ENCODE measurements around the gene UBR3. TPM values are rescaled to one million over a fixed set of nuclear protein-coding genes. Genes with fewer than 3 reads are reported as not detected.
"Not testable (repeated sequence)": the region's sequence is repeated elsewhere in the genome, so short reads cannot be mapped to it uniquely, and the experiment has no call there.

Gene UBR3
- total RNA-seq, 4 donors from 2014 or later = 101 to 192 (median 114) TPM

DNA sequence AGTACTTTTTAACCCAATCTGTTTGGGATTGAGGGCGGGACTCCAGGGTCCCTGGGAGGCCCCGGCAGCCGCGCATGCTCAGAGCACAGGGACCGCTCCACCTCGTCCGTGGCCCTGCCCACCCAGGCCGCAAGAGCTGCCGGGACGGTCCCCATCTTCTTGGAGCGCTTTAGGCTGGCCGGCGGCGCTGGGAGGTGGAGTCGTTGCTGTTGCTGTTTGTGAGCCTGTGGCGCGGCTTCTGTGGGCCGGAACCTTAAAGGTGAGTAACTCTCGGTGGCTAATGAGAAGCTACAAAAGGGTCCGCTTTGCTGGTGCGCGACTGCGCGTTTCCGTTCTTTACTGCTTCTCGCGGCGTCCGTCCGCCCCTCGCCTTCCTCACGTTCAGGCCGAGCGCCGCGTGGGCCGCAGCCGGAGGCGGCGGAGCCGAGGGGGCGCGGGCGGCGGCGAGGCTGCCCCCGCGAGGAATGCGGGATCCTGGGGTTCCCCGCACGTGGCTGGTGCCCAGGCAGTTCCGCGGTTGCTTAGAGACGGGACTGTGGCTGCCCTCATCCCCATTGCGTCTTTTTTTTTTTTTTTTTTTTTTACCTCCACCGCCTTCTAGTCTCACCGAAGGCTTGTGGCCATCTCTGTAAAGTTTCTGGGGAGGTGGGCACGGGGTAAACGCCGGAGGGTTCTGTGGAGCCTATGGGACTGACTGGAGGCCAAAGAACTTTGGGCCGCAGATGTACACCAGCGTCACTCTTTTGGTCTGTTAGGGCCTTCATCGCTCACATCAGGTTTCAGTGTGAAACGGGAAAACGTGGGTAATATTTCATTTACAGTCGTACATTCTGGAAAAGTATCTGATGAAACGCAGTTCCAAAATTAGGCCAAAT is 28.3 kb upstream of the UBR3 start, which contains the start of gene SSB:
Gene SSB, plus strand, starts transcription at position 154 of the 875 bp plus-strand sequence. CDS start 2,090 bp downstream, outside the sequence.
- Histone ChIP-seq H3K27ac (peak within 1 kb of the TSS; percentile 47 to 81 (median 80)), H3K9me3 (no peaks in the 10 kb centered on the region), H3K4me3 (replicated peaks in 1 of 3) (peak within 1 kb of the TSS; percentile 19 to 54 (median 49)), H3K36me3 (peaks cover 0 to 7% of the 10 kb centered on the region in 2 donors), H3K4me1 (no peaks in the 10 kb centered on the region), H3K27me3 (no peaks in the 10 kb centered on the region)
- intact Hi-C loops (cut with DNase I) = loop anchor here (10.0 kb wide), 1 partner anchor 104 kb away; the partner anchor contains the start of genes CFAP210 and PHOSPHO2
- DNase-seq = peak; percentile 94 to 95
- TF ChIP-seq POLR2A (IDR thresholded peaks at IDR 0.05) (peak; percentile 24 to 92), CTCF (IDR thresholded peaks at IDR 0.05) (peak in 1 of 6 experiments; percentile 14)
- WGBS, 2 donors = 0 to 1% methylated on average over 19 to 56 of the region's 67 CpGs

DNA sequence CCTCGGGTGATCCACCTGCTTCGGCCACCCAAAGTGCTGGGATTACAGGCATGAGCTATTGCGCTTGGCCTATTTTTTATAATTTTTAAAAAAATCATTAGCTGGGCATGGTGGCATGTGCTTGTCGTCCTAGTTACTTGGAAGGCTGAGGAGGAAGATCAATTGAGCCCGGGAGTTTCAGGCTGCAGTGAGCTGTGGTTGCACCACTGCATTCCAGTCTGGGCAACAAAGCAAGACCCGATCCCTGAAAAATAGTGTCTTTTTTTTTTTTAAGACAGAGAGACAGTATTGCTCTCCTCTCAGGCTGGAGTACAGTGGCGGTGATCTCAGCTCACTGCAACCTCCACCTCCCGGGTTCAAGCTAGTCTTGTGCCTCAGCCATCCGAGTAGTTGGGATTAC is 23.8 kb upstream of the UBR3 start:
- 93 to 97% methylated on average over 8 to 9 of the region's 9 CpGs for WGBS, 2 donors
- peaks cover 20 to 28% of the 10 kb centered on the region in 2 donors for H3K36me3 ChIP-seq
- no peaks in the 10 kb centered on the region for H3K27me3 ChIP-seq
- H3K9me3 ChIP-seq = no peaks in the 10 kb centered on the region
- H3K4me1 ChIP-seq = no peaks in the 10 kb centered on the region
- no peak for DNase-seq
- H3K4me3 ChIP-seq (replicated peaks in 1 of 3) = no peak overlapping the region
- H3K27ac ChIP-seq = no peak overlapping the region
- intact Hi-C loops (cut with DNase I) = no loop called here
- TF ChIP-seq POLR2A (IDR thresholded peaks at IDR 0.05) (no peak), CTCF (IDR thresholded peaks at IDR 0.05) (no peak)

DNA sequence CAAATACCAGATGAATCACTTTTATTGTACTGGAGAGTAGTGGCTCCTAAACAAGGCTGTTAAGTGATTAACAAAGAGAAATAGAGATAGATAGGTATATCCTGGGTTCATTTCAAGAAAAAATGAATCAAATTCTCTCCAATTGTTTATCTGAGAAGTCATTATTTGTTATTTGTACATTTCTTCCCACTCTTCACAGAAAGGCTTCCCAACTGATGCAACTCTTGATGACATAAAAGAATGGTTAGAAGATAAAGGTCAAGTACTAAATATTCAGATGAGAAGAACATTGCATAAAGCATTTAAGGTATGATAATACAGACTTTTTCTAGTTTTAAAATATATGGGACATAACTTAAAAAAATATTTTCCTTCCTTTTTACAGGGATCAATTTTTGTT is 20.7 kb upstream of the UBR3 start:
- DNase-seq = no peak
- Histone ChIP-seq H3K9me3 (no peaks in the 10 kb centered on the region), H3K27me3 (no peaks in the 10 kb centered on the region), H3K4me1 (no peaks in the 10 kb centered on the region), H3K4me3 (replicated peaks in 1 of 3) (no peak overlapping the region), H3K36me3 (peaks cover 48 to 49% of the 10 kb centered on the region in 2 donors), H3K27ac (no peak overlapping the region)
- TF ChIP-seq CTCF (IDR thresholded peaks at IDR 0.05) = no peak
- no peak for TF ChIP-seq POLR2A (IDR thresholded peaks at IDR 0.05)
- intact Hi-C loops (cut with DNase I) = no loop called here

DNA sequence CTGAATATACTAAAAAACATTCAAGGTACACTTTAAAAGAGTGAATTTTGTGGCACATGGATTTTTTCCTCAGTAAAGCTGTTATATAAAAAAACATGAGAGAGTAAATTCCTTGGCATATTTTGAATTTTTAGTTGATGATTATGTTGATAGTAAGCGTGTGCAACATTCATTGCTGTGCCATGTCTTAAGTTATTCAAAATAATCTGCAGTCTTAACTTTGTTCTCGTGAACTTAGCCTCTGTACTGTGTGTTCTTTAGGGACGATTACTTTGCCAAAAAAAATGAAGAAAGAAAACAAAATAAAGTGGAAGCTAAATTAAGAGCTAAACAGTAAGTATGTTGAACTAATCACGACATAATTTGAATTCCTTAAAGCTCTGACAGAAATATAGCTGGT is 19.0 kb upstream of the UBR3 start:
- no peak for DNase-seq
- TF ChIP-seq CTCF (IDR thresholded peaks at IDR 0.05) (no peak), POLR2A (IDR thresholded peaks at IDR 0.05) (no peak)
- Histone ChIP-seq H3K4me1 (no peaks in the 10 kb centered on the region), H3K4me3 (replicated peaks in 1 of 3) (no peak overlapping the region), H3K36me3 (peaks cover 55 to 65% of the 10 kb centered on the region in 2 donors), H3K27me3 (no peaks in the 10 kb centered on the region), H3K9me3 (no peaks in the 10 kb centered on the region), H3K27ac (no peak overlapping the region)
- WGBS, 2 donors = 69 to 83% methylated on average over 4 of the region's 4 CpGs
- intact Hi-C loops (cut with DNase I) = no loop called here

- TF ChIP-seq POLR2A (IDR thresholded peaks at IDR 0.05) (no peak), CTCF (IDR thresholded peaks at IDR 0.05) (no peak)
- intact Hi-C loops (cut with DNase I) = no loop called here
- Histone ChIP-seq H3K4me3 (replicated peaks in 1 of 3) (no peak overlapping the region), H3K4me1 (no peaks in the 10 kb centered on the region), H3K27me3 (no peaks in the 10 kb centered on the region), H3K9me3 (no peaks in the 10 kb centered on the region), H3K36me3 (peaks cover 21 to 34% of the 10 kb centered on the region in 2 donors), H3K27ac (no peak overlapping the region)
- WGBS, 2 donors = 73 to 90% methylated on average over 1 of the region's 1 CpG
- DNase-seq = no peak
Measured at GRCh38 chr2:169815849-169816248, 11.4 kb upstream of the UBR3 start.

DNA sequence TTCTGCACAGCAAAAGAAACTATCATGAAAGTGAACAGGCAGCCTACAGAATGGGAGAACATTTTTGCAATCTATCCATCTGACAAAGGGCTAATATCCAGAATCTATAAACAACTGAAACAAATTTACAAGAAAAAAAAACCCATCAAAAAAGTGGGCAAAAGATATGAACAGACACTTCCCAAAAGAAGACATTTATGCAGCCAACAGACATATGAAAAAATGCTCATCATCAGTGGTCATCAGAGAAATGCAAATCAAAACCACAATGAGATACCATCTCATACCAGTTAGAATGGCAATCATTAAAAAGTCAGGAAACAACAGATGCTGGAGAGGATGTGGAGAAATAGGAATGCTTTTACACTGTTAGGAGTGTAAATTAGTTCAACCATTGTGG is 10.3 kb upstream of the UBR3 start:
- H3K27me3 ChIP-seq; H3K4me1 ChIP-seq; H3K4me3 ChIP-seq (replicated peaks in 1 of 3); H3K9me3 ChIP-seq; H3K27ac ChIP-seq; DNase-seq; intact Hi-C loops (cut with DNase I): not testable (repeated sequence)
- H3K36me3 ChIP-seq = peaks cover 10 to 28% of the 10 kb centered on the region in 2 donors

DNA sequence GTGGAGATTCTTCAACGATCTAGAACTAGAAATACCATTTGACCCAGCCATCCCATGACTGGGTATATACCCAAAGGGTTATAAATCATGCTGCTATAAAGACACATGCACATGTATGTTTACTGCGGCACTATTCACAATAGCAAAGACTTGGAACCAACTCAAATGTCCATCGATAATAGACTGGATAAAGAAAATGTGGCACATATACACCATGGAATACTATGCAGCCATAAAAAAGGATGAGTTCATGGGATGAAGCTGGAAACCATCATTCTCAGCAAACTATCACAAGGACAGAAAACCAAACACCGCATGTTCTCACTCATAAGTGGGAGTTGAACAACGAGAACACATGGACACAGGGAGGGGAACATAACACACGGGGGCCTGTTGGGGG is 9.9 kb upstream of the UBR3 start:
- H3K4me3 ChIP-seq (replicated peaks in 1 of 3); intact Hi-C loops (cut with DNase I); H3K4me1 ChIP-seq; H3K27ac ChIP-seq; H3K27me3 ChIP-seq; DNase-seq; H3K9me3 ChIP-seq: not testable (repeated sequence)
- 92 to 99% methylated on average over 6 of the region's 6 CpGs for WGBS, 2 donors
- peaks cover 6 to 24% of the 10 kb centered on the region in 2 donors for H3K36me3 ChIP-seq
